ENCODE results near the gene RNF225.
"Not testable (repeated sequence)": the region's sequence is repeated elsewhere in the genome, so short reads cannot be mapped to it uniquely, and the experiment has no call there.

GRCh38 chr19:58442986-58443385 is 47.5 kb downstream of the RNF225 start:
- not testable (repeated sequence) for TF ChIP-seq POLR2A, CTCF (IDR thresholded peaks at IDR 0.05)
